Ureter (tissue), 1 donor: ENCODE data around the gene DNMBP. TPM values are rescaled to one million over a fixed set of nuclear protein-coding genes. Genes with fewer than 3 reads are reported as not detected.
"Not testable (repeated sequence)": the region's sequence is repeated elsewhere in the genome, so short reads cannot be mapped to it uniquely, and the experiment has no call there.

Source experiments
- DNase-seq: peaks from one replicate; pipeline ENCODE4 v3.0.0-alpha.2; 2020; ENCODE audit warnings: low spot score
- total RNA-seq: library from RNA; stranded (reverse); gene quantifications from one replicate; pipeline ENCODE4 v1.2.4, GENCODE V29; 2023
- donor health status: DM: yes; HTN: yes; CAD: no.

The DNMBP gene
- total RNA-seq, 1 donor from 2014 or later, result 54.6 TPM

DNA sequence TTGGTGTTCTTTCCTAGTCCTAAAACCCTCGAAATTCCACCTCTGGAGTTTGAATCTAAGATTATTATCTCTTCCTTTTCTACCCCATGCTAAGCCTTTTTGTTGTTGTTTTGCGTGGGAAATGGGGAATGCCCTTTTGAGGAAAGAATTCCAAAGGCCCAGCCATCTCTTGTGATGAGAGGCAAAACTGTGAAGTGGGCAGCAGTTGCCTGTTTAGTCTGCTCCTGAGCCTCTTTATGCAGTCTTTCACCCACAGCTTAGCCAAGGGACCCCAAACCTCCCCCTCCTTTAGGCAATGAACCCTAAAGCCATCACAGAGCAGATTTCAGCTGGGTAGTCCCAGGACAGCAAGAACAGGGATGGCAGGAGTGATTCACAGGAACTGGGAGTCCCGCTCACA lies 95.5 kb downstream of the DNMBP start:
- no peak for DNase-seq

DNA sequence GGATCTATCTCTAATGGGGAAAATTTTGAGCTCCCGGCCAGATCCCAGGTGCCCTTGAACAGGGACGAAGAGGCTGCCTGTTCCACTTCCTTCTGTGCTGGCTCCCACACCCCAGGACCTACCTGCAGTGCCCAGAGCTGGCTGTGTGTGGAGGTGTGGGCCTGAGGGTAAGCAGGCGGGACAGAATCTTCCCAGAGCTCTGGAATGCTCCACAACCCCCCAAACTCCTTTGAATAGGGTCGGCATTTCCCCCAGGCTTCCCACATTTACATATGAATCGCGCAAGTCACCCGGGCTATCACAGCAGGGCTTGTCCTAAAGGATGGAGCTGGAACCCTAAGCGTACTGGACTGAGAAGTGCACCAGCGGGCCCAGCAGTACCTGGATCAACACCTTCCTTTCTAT lies 95.9 kb downstream of the DNMBP start:
- no peak for DNase-seq

DNA sequence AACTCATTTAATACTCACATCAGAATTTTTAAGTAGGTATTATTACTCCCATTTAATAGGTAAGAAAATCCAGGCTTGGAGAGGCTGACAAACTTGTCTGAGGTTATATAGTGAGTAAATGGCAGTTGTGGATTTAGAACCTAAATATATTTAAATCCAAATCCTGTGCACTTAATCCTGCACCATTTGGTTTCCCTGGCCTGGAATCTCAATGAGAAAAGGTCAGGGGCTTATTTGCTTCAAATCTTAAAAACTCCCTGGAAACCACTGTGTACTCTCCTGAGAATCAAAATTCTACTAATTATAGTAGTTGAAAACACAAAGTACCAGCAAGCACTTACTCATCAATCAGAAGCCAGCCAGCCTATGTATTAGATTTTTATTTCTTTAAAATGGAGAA lies 97.7 kb downstream of the DNMBP start:
- DNase-seq, result no peak

DNA sequence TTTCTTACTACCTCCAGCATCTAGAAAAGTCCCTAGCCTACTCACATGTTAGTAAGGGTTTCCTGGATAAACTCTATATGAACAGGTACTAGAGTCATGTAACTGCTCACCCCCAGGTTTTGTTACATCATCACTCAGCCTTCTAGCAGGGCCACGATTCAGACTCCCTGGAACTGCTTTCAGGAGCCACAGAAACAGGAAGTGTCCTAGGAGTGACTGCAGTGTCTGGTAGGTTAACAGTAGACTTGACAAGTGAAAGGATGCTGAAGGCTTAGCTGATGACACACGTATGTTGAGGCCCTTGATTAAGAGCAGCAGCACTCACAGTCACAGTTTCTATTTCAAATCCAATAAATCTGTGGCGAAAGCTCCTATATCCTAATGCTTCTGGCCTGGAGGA lies 101.2 kb downstream of the DNMBP start:
- DNase-seq, result no peak

DNA sequence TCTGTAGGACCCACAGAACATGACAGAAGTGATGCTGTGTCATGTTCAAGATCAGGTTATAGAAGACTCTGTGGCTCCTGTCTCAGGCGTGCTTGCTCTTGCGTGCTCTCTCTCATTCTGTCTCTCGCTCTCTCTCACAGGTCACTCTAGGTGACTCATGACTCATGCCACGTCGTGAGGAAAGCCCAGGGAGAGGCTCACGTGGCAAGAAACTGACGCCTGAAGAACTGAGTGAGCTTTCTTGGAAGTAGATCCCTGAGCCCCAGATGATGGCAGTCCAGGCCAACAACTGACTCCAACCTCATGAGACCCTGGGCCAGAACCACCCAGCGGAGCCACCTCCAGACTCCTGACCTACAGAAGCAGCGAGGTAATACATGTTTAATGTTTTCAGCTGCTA lies 103.3 kb downstream of the DNMBP start:
- peak; percentile 62 for DNase-seq

DNA sequence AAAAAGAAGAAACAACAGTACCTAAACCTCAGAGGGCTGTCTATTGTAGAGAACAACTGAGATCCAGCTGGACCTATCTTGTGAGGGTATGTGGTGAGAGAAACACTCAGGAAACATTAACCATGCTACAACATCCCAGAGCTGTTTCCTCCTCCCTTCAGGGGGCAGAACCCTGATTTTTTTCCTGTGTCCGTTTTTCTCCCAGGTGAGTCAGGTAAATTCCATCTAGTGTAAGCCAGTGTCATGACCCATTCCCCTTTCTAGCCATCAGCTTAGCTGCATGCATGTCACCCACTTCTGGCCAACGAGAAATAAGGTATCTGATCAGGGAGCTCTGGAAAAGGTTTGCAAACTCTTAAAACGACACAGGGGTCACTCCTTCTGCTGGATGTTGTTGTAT lies 103.8 kb downstream of the DNMBP start:
- no peak for DNase-seq

DNA sequence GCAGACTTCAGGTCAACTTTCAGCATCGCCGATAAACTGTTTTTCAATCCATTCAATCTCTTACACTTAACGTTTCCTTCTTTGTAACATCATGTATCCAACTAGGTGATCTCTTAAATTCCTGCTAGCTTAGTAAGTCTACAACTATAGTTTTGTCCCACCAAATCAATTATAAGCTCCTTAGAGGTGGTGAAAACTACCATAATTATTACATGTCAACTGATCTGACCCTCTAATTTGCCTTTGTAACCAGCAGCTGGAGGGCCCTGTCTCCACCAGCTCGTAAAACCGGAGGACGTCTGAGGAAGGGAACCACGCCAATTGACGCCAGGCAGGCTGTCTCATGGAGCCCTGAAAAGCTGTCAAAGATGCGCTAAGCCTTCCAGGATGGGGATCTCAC lies 113.9 kb downstream of the DNMBP start:
- no peak for DNase-seq

DNA sequence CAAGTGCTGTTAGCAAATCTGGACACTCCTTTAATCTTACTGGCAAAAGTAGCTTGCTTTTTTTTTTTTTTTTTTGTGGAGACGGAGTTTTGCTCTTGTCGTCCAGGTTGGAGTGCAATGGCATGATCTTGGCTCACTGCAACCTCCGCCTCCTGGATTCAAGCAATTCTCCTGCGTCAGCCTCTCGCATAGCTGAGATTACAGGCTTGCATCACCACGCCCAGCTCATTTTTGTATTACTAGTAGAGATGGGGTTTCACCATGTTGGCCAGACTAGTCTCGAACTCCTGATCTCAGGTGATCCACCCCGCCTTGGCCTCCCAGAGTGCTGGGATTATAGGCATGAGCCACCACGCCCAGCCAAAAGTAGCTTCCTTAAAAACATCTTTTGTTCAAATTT lies 114.7 kb downstream of the DNMBP start:
- not testable (repeated sequence) for DNase-seq

DNA sequence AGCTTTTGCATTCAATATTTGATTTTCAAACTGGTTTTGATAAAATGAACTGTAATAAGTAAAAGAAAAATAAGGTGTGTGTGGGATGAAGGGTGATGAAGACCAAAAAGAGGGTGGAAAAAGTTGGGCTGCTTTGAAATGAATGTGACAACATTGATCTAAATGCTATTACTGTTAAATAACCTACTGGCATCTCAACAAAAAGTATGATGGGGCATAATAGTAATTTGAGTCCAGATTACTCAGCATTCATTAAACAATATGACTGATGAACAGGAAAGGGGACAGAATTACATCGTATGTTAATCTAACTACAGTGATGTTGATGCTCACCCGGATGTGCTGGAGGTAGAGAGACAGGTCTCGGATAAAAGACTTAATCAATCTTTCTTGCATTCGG lies 115.1 kb downstream of the DNMBP start:
- DNase-seq, result no peak

DNA sequence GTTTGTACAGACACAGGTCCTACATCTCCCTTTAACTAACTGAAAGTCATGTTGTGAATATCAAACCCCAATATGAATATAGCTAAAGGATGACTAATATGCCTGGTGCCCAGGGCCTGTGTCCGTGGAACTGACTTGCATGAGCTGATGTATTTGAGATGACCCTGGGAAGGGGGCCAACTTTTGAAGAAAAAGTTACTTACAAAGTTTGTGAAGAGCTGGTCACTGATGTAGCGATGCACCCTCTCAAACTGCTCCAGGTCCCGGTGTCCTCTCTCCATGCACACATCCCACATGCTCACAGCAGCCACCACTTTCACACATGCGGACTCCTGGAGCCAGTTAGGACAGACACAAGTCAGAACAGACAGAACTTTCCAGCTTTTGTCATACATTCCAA lies 121.1 kb downstream of the DNMBP start:
- DNase-seq, result no peak

DNA sequence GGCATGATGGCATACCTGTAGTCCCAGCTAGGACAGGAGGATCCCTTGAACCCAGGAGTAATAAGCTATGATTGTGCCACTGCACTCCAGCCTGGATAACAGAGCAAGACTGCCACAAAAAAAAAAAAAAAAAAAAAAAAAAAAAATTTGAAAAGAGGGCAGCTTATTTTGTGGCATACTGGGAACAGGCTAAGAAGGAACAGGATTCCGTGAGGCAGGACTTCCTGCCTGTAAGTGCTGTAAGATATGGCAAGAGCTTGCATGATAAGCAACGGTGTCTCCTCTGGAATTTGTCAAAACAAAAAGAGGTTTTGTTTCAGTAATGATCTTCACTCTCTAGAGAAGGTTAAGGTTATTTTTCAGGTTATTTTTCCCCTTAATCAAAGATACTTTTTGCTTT lies 126.2 kb downstream of the DNMBP start:
- DNase-seq, result no peak

DNA sequence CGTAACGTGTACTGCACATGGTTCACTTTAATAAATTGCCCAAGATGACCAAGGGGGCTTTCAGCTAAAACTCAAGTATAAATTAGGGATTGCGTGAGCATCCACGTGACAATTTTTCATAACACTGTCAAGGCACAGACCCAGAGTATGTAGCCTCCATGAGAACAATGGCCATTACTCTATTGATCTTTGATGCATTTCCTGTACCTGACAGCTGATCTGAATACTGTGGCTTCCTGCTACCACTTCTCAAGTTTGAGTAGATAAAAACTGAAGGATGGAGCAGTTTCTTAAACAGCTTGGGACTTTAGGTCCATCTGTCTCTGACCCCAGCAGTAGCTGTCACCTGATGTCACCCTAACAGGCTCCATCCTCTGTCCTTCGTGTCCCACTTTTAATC lies 128.4 kb downstream of the DNMBP start:
- no peak for DNase-seq

DNA sequence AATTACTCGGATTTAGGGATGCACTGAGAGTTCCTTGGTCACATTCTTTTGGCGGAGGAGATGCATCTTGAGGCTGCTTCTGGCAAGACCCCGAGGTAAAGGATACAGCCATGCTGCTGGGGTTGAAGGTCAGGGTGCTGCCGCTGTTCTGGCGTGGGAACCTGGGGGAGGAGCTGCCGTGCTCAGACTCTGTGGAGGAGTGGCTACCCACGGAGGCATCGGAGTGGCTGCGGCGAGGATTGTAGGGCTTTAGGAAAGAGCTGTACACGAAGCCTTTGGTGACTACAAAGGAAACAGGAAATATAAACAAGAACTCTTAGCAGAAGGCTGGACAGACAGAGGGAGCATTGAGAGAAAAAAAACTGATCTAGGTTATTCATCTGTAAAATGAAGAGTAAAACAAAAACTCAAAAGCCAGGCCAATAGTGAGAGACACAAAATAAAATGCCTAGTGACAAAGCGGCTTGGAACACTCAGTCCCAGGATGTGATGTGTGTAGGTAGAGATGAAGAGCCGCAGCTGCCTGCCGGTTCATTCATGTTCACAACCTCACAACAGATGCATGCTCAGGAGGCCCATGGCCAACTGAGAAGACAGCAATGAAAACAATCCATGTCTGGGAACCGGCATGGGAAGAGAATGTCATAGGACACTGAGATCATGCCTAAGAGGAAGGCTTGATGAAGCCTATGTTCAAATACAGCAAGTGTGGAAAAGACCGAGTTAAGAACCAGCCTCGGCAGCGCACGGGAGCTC lies 129.5 kb downstream of the DNMBP start:
- no peak for DNase-seq

DNA sequence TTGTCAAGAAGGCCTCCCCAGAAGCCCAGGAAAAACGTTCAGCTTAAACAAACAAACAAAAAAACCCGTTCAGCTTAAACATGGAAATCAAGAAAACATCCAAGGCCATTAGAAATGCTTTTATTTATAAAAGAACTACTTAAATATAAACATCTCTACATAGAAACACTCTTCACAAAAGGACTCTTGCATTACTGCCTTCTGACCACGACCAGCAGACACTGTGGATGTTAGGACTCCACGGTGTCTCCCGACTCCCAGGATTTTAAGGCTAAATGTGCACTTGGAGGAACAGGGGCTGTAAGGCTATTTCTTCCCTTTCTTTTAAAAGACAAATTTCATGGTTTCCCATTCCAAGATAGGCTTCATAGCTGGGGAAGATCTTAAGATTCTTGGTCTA lies 134.3 kb downstream of the DNMBP start:
- no peak for DNase-seq

DNA sequence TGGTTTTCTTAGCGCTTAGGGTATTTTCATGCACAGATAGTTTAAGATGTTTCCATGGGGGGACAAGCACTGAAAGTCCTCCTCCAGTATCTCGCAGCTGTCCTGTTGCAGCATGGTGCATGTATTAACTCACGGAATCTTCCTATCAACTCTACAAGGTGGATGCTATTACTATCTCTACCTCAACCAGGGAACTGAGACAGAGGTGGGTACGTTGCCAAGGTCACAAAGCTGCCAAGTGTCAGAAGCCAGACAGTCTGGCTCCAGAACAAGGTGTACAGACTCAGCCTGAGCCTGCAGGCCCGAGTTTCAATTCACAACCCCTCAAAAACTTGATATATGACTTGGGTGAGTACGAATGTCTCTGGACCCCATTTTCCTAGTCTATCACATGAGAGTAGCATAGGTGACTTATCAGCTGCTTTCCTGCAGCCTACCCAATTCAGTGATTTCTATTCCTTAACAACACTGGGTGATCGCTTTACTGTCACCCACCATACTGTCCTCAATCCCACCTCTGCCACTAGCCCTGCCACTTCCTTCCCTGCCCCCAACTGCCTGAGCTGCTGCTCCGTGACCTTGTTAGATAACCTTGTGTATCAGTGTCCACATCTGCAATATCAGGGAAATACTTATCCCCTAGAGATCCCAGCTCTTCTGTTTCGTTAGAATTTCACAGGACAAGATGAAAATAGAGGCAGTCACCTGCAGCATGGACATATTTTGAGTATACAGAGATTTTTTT lies 135.2 kb downstream of the DNMBP start:
- DNase-seq, result no peak

DNA sequence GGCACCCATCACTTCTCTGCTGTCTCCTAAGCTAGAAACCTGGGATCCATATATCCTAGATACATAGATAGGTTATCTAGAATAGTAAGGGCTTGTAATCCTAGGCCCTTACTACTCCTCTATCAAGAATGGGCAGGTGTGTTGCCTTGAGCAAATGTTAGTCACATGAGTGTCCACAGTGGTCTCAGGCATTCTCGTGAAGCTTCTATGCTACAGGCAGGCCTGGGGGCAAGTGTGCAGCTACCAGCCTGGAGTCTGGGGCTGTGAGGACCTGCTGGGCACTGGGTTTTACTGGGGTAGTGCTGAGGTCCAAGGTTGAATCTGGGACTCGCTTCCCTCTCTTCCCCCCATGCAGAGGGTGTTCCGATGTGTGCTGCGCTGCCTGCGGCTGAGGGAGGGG lies 135.9 kb downstream of the DNMBP start:
- no peak for DNase-seq

DNA sequence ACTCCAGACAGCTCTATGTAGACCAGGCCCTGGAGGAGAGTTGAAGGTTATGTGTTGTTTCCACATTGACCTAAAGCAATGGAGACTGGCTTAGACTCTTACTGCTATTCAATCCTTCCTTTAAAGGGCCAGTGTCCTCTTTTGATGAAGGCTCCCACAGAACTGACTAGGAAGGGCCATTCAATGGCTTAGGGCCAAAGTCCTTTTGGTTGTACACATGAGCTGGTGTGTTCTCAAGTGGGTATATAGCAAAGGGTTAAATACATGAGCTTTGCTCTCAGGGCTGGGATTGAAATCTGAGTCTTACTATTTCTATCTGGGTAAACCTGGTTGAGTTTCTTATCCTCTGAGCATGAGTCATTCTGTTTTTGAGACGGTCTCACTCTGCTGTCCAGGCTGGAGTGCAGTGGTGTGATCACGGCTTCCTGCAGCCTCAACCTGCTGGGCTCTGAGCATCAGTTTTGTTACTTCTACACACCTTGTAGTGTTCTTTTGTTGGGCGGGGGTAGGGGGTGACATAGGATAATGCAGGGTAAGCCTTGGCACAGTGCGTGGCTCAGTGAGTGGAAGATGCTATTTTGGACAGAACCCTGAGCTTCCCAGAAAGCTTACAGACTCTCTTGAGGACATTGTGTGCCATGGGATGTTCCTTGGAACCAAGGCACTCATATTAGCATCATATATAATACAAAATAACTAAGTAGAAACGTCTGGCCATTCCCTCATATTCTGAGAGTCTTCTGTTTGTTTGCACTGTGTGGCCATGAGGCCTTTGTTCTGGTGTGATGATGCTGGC lies 137.2 kb downstream of the DNMBP start:
- no peak for DNase-seq

DNA sequence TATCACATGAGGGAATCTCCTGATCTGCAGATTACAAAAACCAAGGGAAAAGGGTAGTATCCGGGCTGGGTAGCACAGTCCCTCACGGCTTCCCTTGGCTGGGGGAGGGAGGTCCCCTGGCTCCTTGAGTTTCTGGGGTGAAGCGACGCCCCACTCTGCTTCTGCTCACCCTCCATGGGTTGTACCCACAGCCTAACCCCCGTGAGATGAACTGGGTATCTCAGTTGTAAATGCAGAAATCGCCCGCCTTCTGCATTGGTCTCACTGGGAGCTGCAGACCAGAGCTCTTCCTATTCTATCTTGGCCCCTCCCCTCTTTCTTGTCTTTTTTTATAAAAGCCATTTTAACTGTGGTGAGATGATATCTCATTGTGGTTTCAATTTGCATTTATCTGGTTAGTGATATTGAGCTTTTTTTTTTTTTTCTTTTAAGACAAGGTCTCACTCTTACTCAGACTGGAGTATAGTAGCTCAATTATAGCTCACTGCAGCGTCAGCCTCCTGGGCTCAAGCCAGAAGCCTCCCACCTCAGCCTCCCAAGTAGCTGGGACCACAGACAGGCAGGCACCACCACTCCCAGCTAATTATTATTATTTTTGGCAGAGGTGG lies 139.5 kb downstream of the DNMBP start:
- no peak for DNase-seq

DNA sequence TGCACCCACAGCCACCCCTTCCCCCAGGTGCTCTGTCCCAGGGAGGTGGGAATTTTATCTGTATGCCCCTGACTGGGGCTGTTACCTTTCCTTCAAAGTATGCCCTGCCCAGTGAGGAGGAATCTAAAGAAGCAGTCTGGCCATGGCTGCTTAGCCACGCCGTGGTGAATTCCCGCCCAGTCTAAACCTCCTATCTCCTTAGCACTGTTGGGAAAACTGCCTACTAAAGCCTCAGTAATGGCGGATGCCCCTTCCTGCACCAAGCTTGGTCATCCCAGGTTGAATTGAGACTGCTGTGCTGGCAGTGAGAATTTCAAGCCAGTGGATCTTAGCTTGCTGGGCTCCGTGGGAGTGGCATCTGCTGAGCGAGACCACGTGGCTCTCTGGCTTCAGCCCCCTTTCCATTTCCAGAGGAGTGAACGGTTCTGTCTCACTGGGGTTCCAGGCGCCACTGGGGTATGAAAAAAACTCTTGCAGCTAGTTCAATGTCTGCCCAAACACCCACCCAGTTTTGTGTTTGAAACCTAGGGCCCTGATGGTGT lies 140.1 kb downstream of the DNMBP start:
- DNase-seq, result no peak

DNA sequence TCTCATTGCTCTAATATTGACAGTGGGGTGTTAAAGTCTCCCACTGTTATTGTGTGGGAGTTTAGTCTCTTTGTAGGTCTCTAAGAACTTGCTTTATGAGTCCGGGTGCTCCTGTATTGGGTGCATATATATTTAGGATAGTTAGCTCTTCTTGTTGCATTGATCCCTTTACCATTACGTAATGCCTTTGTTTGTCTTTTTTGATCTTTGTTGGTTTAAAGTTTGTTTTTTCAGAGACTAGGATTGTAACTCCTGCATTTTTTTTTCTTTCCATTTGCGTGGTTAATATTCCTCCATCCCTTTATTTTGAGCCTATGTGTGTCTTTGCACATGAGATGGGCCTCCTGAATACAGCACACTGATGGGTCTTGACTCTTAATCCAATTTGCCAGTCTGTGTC lies 142.5 kb downstream of the DNMBP start:
- not testable (repeated sequence) for DNase-seq

DNA sequence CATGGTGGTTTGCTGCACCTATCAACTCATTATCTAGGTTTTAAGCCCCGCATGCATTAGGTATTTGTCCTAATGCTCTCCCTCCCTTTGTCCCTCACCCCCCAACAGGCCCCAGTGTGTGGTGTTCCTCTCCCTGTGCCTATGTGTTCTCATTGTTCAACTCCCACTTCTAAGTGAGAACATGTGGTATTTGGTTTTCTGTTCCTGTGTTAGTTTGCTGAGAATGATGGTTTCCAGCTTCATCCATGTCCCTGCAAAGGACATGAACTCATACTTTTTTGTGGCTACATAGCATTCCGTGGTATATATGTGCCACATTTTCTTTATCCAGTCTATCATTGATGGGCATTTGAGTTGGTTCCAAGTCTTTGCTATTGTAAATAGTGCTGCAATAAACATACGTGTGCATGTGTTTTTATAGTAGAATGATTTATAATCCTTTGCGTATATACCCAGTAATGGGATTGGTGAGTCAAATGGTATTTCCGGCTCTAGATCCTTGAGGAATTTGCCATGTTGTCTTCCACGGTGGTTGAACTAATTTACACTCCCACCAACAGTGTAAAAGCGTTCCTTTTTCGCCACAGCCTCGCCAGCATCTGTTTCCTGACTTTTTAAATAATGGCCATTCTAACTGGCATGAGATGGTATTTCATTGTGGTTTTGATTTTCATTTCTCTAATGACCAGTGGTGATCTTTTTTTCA lies 146.1 kb downstream of the DNMBP start:
- not testable (repeated sequence) for DNase-seq
